Medulla oblongata (tissue), 1 donor: Measurements from ENCODE around the gene CFAP46.
"Not testable (repeated sequence)": the region's sequence is repeated elsewhere in the genome, so short reads cannot be mapped to it uniquely, and the experiment has no call there.

Source experiments
- DNase-seq: peaks from one replicate; pipeline ENCODE4 v3.0.0-alpha.2; 2015; ENCODE audit errors: extremely low spot score

Gene CFAP46

DNA sequence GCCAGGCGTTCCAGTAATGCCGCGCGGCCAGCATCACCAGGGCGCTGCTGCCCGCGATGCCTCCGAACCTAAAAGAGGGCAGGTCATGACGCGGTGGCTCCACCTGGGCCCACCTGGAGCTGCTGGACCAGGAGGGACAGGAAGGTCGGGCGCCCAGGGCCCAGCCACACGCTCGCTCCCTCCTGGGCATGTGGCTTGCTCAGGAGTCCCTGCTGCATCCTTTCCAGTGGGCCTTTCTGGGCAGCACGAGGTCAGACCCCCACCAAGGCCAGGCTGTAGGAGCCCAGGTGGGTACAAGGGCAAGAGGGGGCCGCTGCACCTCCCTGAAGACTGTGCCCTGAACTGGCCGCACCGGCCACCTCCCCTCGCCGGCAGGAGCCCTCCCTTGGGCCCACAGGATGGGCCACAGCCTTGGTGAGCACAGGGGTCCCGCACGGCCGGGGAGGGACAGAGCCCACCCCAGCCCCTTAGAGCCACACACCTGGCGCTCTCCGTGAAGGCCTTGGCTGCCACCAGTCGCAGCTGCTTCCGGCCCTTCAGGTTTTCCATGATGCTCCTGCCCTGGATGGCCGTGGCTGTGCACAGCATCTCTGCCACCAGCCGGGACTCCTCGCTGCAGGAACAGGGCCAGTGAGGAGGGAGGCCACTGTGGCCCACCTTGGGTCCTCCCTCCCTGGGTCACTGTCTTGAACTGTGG lies 43.2 kb downstream of the CFAP46 start:
- DNase-seq: no peak

DNA sequence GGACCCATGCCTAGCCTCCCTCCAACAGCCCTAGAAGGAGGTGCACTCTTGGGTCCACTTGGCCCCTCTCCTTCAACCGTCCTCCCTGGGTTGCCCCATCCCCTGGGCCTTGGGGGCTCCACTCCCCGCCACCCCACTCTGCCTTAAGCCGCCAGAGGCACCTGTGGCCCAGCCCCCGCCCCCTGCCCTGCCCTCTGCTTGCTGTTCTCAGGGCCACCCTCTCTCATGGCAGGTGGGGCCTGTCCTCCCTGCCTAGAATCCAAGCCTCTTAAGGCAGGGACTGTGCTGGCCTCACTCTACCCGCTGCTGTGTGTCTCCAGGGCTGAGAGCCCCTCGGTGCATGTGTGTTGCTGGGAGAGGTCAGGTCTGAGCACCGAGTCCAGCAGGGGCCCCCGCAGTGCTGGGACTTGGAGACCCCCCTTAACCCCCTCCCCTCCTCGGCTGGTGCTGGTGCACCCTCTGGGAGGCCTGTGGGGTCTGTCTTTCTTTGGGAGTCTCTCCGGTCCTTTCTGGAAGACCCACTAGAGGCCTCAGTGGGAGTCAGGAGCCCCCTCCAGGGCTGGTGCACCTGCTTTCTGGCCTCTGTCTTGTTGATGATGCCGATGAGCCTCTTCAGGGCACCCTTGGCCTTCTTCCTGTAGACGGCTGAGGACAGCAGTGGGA lies 43.8 kb downstream of the CFAP46 start:
- DNase-seq: no peak

DNA sequence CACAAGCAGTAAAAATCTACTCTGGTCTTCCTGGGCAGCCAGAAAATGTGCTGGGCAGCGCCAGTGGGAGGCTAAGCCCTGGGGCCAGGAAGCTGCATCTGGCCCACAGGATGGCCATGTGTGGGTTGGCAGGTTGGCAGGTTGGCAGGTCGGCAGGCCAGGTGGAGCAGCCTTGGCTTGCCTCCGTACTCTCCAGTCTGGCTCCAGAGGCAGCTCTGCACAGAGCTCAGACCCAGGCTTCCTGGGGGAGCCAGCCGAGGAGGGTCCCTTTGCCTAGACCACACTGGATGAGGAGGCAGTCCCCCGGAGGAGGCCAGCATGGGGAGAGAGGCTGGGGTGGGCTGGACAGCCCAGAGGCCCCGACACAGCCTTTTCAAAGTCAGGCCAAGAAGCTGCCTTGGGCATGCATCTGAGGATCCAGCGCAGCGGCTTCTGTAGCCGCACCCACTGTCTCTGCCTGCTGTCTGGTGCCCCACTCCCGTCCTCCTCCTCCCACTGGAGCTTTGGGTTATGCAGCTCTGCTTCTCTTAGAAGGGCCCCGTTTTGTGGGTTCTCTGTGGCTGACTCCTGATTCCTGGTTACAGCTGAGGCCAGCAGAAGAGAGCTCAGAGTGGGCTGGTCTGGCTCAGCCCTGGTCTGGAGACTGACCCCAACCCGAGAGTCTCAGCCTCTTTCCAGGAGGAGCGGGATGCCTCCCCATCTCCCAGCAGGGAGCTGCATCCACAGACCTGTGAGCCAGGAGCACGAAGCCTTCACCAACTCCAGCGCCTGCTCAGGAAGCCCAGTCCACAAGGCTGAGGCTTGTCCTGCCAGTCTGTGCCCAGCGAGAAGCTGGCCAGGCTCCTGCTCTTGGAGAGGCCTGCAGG lies 44.6 kb downstream of the CFAP46 start:
- no peak for DNase-seq

DNA sequence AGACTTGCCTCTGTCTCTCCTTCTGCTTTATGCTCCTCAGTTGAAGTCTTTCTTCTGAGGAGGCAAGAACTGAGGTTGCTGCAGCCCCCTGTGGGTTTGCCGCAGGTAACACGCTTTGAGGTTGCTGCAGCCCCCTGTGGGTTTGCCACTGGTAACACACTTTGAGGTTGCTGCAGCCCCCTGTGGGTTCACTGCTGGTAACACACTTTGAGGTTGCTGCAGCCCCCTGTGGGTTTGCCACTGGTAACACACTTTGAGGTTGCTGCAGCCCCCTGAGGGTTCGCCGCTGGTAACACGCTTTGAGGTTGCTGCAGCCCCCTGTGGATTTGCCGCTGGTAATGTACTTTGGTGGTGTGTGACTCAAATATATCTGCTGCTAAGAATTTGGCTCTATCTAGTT lies 48.6 kb downstream of the CFAP46 start:
- not testable (repeated sequence) for DNase-seq

DNA sequence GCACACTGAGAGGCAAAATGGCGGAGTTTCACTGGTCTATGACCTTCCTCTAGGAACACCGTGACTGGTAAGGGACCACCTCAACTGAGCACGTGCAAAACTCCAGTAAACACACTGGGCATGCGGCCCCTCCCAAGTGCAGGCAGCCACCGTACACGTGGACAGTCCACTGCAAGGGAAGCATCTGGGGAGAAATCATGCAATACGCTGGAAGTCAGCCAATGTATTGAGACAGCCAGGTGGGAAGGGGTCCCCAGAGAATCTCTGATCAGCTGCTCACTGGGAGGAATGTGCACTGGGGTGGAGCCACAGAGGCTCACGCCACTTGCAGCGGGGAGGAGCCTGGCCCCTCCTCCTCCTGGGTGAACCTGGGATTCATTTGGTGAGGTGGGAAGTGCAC lies 49.3 kb downstream of the CFAP46 start:
- no peak for DNase-seq

DNA sequence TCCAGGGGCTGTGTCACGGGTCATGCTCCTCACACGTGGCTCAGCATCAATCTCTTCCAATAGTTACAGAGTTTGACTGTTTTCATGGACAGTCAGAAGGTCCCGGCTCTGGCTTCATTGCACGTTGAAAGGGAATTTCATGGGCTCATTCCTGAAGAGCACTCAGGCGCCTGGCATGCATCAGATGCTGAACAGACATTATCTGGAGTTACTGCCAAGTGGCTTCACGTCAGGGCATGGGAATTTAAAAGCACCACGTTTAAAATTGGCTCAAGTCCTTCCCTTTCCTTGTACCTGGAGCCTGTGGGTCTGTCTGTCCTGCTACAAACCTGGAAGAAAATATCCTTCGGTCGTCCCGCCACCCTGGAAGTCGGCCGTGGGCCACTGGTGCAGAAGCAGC lies 50.4 kb downstream of the CFAP46 start:
- DNase-seq: no peak

DNA sequence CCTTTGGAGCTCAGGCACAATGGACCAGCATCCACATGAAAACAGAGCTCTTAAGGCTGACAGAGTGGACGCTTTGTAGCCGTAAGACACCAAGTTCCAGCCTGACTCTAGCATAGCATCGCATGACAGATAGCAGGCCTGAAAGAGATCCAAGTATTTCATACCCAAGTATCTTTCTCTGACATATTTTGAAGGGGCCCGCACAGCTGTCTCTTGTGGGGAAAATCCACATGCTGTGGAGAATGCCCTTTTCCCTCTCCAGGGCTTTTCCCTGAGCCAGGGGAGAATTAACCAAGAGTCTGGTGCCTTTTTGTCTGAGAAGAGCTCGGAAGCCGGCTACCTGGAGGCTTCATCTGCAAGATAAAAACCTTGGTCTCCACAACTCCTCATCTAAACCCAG lies 51.0 kb downstream of the CFAP46 start:
- DNase-seq: no peak

DNA sequence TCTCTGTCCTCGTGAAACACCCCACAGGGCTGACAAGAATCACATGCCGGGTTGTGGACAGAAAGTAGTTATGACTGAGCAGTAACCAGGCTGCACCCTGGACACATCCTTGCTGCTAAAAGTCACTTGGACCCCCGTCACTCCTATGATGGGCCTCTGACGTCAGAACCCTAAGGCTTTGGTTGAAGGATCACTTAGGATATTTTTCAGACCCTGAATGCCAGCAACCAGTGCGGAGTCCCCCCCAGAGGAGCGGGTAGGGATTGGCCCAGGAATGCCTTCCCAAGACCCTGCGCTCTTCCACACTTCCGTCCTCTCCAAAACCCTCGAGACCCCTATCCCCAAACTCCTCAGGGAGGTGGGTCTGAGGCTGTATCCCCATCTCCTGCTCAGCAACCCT lies 52.1 kb downstream of the CFAP46 start:
- no peak for DNase-seq

DNA sequence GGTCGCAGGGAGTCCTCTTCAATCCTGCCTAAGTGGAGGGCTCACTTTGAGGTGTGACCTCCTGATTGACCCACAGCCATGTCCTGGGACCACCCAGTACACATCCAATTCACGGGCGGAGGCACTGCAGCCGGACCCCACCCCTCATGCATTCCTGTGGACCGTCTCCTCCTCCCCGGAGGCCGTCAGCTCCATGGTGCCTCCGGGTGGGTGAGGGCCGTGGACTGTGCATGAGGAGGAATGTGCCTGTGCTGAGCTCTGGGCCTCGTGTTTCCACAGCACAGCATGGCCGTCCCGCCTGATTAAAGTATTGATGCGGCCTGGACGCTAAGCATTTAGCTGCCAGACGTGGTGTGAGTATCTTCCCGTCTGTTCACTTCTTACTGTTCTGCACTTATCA lies 52.8 kb downstream of the CFAP46 start:
- DNase-seq: no peak

DNA sequence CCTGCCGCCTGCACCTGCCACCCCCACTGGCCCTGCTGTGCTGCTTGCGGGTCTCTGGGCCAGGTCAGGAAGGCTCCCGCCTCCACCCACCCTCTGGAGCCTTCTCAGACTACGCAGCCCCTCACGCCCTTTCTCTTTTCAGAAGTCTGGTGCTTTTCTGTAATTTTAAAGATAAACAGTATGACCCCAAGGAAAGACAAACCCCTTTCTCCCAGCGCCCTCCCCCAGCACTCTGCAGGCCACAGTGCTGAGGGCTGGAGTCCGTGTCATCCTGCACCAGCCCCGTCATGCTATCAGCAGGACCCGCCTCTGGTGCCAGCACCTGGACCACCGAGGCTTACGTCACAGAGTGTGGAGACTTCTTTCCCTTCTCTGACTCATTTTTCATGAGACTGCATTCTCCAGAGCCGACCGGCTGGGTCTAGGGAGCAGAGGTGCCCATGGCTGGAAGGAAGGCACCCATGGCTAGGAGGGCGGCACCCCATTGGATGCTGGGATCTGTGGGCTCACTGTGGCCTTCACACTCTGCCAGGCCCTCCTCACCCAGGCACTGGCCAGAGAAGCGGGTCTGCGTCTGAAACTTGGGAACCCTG lies 53.4 kb downstream of the CFAP46 start:
- DNase-seq: no peak

DNA sequence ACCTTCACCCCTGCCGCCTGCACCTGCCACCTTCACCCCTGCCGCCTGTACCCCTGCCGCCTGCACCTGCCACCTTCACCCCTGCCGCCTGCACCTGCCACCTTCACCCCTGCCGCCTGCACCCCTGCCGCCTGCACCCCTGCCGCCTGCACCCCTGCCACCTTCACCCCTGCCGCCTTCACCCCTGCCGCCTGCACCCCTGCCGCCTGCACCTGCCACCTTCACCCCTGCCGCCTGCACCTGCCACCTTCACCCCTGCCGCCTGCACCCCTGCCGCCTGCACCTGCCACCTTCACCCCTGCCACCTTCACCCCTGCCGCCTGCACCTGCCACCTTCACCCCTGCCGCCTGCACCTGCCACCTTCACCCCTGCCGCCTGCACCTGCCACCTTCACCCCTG lies 53.9 kb downstream of the CFAP46 start:
- DNase-seq: not testable (repeated sequence)

DNA sequence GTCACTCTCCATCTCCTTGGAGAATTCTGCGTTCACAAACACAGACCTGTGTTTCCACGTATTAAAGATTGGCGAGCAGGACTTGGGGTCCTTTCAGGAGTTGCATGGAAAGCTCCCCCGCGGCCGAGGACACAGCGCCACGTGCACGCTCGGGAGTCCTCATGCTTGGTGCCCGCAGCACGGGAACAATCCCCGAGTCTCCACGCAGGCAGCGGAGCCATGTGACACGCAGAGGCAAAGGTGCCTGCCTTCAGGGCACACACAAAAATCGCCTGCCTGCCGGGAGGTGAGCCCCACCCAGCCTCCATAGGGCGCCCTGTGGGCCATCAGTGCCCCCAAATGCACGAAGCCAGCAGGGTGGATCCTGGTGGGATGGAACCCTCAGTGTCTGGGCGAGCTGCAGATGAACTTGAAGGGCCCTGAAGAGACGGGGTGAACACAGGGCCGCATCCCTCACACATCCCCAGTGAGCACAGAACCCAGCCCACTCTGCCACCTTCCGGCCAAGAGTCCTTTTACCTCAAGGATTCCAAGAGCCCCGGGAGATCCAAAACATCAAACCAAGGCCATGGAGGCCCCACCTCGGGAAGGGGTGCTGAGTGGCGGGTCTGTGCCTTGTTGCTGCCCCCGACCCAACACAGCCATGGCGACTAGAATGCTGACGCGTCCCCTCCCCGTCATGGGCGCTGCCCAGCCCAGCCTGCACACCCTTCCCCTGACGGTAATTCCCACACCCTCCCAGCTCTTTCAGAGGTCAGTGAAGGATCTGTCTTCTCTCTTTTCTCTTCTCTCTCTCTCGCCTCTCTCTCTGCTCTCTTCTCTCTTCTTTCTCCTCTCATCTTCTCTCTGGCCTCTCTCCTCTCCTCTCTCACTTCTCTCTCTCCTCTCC lies 55.9 kb downstream of the CFAP46 start:
- no peak for DNase-seq

DNA sequence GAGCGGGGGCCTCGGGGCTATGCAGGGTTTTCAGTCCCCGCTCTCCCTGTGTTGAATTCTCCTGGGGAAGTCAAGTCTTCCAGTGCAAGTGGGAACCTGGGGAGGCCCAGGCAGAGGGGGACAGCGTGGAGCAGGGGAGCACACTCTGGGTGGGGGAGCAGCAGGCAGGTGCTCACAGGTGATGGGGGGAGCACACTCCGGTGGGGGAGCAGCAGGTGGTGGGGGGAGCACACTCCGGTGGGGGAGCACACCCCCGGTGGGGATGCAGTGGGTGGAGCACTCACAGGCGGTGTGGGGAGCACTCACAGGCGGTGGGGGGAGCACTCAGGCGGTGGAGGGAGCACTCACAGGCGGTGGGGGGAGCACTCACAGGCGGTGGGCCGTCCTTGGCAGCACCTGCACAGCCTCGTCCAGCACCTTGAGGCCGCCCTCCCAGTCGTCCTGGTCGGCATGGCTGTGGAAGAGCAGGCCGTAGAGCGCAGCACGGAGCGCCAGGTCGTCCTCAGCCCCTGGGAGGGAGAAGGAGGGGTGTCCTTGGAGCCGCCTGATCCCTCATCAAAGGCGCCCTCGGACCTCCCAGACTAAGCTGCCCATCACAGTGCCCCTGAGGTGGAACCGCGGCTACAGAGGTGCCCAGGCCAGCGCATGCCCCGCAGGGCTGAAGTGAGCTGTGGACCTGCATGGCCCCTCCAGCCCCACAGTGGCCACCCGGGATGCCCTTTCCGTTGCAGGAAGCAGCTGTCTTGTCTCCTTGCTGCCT lies 56.7 kb downstream of the CFAP46 start:
- DNase-seq: no peak

DNA sequence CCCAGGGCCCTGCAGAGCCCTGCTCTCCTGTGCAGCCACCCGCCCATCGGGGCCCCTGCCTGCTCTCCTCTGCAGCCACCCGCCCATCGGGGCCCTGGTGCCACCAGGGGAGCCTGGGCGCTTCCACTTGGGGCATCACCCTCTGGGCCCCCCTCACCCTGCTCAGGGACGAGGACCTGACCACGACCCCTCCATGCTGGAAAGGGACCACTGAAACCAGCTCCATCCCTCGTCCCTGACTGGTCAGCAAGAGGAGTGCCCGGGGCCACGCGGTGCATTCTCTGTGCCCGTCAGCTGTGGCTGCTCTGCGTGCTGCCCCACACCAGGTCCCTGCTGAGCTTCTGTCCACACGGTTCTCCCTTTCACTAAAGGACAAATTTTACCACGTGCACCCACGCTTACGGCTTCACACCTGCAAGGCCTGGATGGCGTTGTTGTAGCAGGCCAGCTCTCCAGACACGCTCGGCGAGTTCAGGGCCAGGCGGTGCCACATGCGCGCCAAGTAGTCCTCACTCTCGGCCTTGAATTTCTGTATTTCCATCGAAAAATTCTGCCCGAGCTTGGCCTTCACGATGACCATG lies 57.6 kb downstream of the CFAP46 start:
- no peak for DNase-seq

DNA sequence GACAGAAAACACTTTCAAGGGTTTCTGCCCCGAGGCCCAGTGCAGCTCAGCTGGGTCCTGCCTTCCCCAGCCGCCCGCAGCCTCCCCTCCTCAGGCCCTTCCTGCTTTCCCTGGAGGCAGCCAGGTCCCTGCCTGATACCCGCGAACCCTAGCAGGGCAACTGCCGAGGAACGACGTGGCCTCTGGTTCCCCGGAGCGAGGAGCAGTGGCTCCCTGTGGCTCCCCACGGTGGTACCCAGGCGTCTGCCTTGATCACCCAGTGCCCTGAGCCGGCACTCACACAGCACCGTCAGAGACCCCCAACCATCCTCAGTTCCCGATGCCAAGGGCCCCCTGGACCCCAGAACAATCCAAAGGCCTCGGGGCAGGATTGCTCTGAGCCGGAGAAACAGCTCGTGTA lies 58.3 kb downstream of the CFAP46 start:
- no peak for DNase-seq

DNA sequence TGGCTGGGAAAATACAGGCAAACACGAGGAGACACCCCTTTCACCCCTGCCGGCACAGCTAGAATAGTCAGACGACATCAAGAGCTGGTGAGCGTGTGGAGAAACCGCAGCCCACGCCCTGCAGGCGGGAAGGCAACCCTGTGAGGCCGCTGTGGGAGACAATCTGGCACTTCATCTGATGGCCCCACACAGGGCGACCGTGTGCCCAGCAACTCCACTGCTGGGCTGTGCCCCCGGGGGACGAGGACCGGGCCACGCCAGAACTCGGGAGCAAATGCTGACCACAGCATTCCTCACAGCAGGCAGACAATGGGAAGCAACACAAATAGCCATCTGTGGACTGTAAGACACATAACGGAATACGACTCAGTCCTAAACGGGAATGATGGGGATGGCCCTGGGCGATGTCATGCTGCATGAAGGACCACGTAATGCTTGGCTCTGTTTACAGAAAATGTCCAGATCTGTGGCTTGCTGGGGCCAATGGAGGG lies 58.9 kb downstream of the CFAP46 start:
- DNase-seq: no peak

DNA sequence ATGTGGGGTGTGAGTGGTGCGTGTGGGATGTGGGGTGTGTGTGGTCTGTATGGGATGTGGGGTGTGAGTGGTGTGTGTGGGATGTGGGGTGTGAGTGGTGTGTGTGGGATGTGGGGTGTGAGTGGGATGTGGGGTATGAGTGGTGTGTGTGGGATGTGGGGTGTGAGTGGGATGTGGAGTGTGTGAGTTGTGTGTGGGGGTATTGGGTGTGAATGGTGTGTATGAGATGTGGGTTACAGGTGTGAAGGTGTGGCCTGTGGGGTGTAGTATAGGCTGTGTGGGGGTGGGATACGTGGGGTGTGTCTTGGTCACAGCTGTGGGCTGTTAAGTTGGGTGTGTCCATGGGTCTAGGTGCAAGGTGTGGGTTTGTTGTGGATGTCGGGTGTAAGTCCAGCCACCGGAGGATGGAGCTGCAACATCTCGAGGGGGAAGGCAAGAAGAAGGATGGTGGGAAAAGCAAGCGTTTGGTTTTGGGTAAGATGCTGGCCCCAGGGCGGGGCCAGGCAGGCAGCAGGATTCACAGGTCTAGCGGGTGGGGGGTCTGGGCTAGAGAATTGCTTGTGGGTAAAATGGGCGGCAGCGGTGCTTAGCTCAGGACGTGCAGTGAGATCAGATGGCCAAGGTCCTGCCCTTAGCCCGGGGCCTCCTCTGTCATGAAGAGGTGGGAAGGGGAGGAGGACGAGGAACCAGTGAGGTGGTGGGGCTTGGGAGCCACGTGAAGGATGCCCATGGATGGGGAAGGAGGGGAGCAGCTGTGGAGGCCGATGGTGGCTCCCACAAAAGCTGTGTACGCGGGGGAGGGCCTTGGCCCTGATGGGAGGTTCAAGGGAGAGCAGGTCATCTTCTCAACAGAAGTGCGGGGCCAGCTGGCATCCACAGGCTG lies 60.1 kb downstream of the CFAP46 start:
- no peak for DNase-seq

DNA sequence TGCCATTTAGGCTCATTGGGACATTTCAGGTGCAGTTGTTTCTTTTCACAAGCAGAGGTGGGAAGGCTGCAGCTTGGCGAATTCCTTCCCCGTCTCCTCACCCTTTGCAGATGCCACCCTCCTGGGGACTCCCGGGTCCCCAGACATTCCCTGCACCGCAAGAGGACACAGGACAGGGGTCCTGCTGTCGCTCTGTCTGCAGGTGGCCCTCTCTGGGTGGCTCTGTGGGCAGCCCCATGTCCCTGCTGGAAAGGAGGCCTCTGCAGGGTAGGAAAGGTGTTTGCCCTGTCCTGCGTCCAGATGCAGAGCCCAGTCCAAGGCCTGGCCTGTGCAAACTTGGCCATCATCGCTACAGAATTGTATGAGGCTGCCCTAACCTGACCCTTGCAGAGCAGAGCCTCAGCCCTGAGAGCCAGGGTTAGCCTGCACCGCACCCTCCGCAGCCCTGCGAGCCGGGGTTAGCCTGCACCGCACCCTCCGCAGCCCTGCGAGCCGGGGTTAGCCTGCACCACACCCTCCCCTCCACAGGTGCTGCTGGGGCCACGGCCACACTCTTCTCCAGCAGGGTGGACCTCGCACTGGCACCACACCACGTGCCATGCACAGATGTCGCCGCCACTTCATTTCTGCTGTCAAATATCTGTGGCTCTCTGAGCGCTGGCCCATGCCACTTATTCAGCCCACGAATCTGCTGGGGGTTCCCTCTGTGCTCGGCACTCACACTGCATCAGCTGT lies 61.0 kb downstream of the CFAP46 start:
- no peak for DNase-seq
